ENCODE data around the gene LIG1. TPM values are rescaled to one million over a fixed set of nuclear protein-coding genes. Genes with fewer than 3 reads are reported as not detected.
A peak's percentile ranks its signal among the peaks of the same experiment; 100 is the strongest.

LIG1 gene
- total RNA-seq, 1 donor from 2014 or later: 125 TPM

- peaks cover 2% of the 10 kb centered on the region for H3K4me1 Mint-ChIP-seq (ENCODE audit: low read depth)
- H3K4me3 Mint-ChIP-seq (ENCODE audit: low read depth): no peak overlapping the region
- H3K27ac Mint-ChIP-seq: no peak overlapping the region
- peaks cover 17% of the 10 kb centered on the region for H3K36me3 Mint-ChIP-seq (ENCODE audit: low read depth)
- DNase-seq (ENCODE audit: low spot score): no peak
- intact Hi-C loops (cut with micrococcal nuclease): no loop called here
- no peaks in the 10 kb centered on the region for H3K9me3 Mint-ChIP-seq
- no peaks in the 10 kb centered on the region for H3K27me3 Mint-ChIP-seq (ENCODE audit: low read depth)
Observed at GRCh38 chr19:48194041-48194843, 24.1 kb upstream of the LIG1 start.

- H3K27me3 Mint-ChIP-seq (ENCODE audit: low read depth): no peaks in the 10 kb centered on the region
- peaks cover 2% of the 10 kb centered on the region for H3K4me1 Mint-ChIP-seq (ENCODE audit: low read depth)
- intact Hi-C loops (cut with micrococcal nuclease): no loop called here
- H3K4me3 Mint-ChIP-seq (ENCODE audit: low read depth): no peak overlapping the region
- no peak overlapping the region for H3K27ac Mint-ChIP-seq
- DNase-seq (ENCODE audit: low spot score): no peak
- no peaks in the 10 kb centered on the region for H3K9me3 Mint-ChIP-seq
- peaks cover 25% of the 10 kb centered on the region for H3K36me3 Mint-ChIP-seq (ENCODE audit: low read depth)
Observed at GRCh38 chr19:48192750-48193149, 22.6 kb upstream of the LIG1 start.

- Mint-ChIP-seq H3K27ac (no peak overlapping the region), H3K4me3 (ENCODE audit: low read depth) (no peak overlapping the region), H3K36me3 (ENCODE audit: low read depth) (peaks cover 30% of the 10 kb centered on the region), H3K27me3 (ENCODE audit: low read depth) (no peaks in the 10 kb centered on the region), H3K4me1 (ENCODE audit: low read depth) (no peaks in the 10 kb centered on the region), H3K9me3 (no peaks in the 10 kb centered on the region)
- intact Hi-C loops (cut with micrococcal nuclease): no loop called here
- DNase-seq (ENCODE audit: low spot score): no peak
Observed at GRCh38 chr19:48190885-48191284, 20.7 kb upstream of the LIG1 start.

- Mint-ChIP-seq H3K36me3 (ENCODE audit: low read depth) (peaks cover 30% of the 10 kb centered on the region), H3K9me3 (no peaks in the 10 kb centered on the region), H3K4me3 (ENCODE audit: low read depth) (no peak overlapping the region), H3K4me1 (ENCODE audit: low read depth) (no peaks in the 10 kb centered on the region), H3K27ac (no peak overlapping the region), H3K27me3 (ENCODE audit: low read depth) (no peaks in the 10 kb centered on the region)
- DNase-seq (ENCODE audit: low spot score): no peak
- intact Hi-C loops (cut with micrococcal nuclease): no loop called here
Observed at GRCh38 chr19:48190288-48190884, 20.2 kb upstream of the LIG1 start.

GRCh38 chr19:48186541-48186991, 16.4 kb upstream of the LIG1 start:
- Mint-ChIP-seq H3K9me3 (peaks cover 3% of the 10 kb centered on the region), H3K27me3 (ENCODE audit: low read depth) (no peaks in the 10 kb centered on the region), H3K36me3 (ENCODE audit: low read depth) (peaks cover 55% of the 10 kb centered on the region), H3K4me1 (ENCODE audit: low read depth) (no peaks in the 10 kb centered on the region), H3K4me3 (ENCODE audit: low read depth) (no peak overlapping the region), H3K27ac (no peak overlapping the region)
- intact Hi-C loops (cut with micrococcal nuclease): no loop called here
- no peak for DNase-seq (ENCODE audit: low spot score)

GRCh38 chr19:48186015-48186414, 15.9 kb upstream of the LIG1 start:
- peaks cover 8% of the 10 kb centered on the region for H3K9me3 Mint-ChIP-seq
- DNase-seq (ENCODE audit: low spot score): no peak
- no peaks in the 10 kb centered on the region for H3K4me1 Mint-ChIP-seq (ENCODE audit: low read depth)
- peaks cover 59% of the 10 kb centered on the region for H3K36me3 Mint-ChIP-seq (ENCODE audit: low read depth)
- no peak overlapping the region for H3K27ac Mint-ChIP-seq
- intact Hi-C loops (cut with micrococcal nuclease): no loop called here
- H3K27me3 Mint-ChIP-seq (ENCODE audit: low read depth): no peaks in the 10 kb centered on the region
- no peak overlapping the region for H3K4me3 Mint-ChIP-seq (ENCODE audit: low read depth)

- Mint-ChIP-seq H3K27me3 (ENCODE audit: low read depth) (no peaks in the 10 kb centered on the region), H3K27ac (no peak overlapping the region), H3K9me3 (peaks cover 10% of the 10 kb centered on the region), H3K4me1 (ENCODE audit: low read depth) (no peaks in the 10 kb centered on the region), H3K36me3 (ENCODE audit: low read depth) (peaks cover 60% of the 10 kb centered on the region), H3K4me3 (ENCODE audit: low read depth) (no peak overlapping the region)
- DNase-seq (ENCODE audit: low spot score): no peak
- intact Hi-C loops (cut with micrococcal nuclease): no loop called here
Observed at GRCh38 chr19:48183356-48183755, 13.2 kb upstream of the LIG1 start.

- Mint-ChIP-seq H3K4me3 (ENCODE audit: low read depth) (no peak overlapping the region), H3K9me3 (peaks cover 10% of the 10 kb centered on the region), H3K36me3 (ENCODE audit: low read depth) (peaks cover 54% of the 10 kb centered on the region), H3K27me3 (ENCODE audit: low read depth) (no peaks in the 10 kb centered on the region), H3K27ac (no peak overlapping the region), H3K4me1 (ENCODE audit: low read depth) (no peaks in the 10 kb centered on the region)
- no peak for DNase-seq (ENCODE audit: low spot score)
- intact Hi-C loops (cut with micrococcal nuclease): no loop called here
Observed at GRCh38 chr19:48182434-48182833, 12.3 kb upstream of the LIG1 start.

GRCh38 chr19:48181505-48181904, 11.4 kb upstream of the LIG1 start:
- Mint-ChIP-seq H3K4me3 (ENCODE audit: low read depth) (no peak overlapping the region), H3K9me3 (peaks cover 10% of the 10 kb centered on the region), H3K4me1 (ENCODE audit: low read depth) (peaks cover 4% of the 10 kb centered on the region), H3K36me3 (ENCODE audit: low read depth) (peaks cover 60% of the 10 kb centered on the region), H3K27me3 (ENCODE audit: low read depth) (no peaks in the 10 kb centered on the region), H3K27ac (no peak overlapping the region)
- intact Hi-C loops (cut with micrococcal nuclease): no loop called here
- no peak for DNase-seq (ENCODE audit: low spot score)

GRCh38 chr19:48176226-48176625, 6.1 kb upstream of the LIG1 start:
- Mint-ChIP-seq H3K4me3 (ENCODE audit: low read depth) (no peak overlapping the region), H3K36me3 (ENCODE audit: low read depth) (peaks cover 58% of the 10 kb centered on the region), H3K27me3 (ENCODE audit: low read depth) (no peaks in the 10 kb centered on the region), H3K27ac (no peak overlapping the region), H3K4me1 (ENCODE audit: low read depth) (peaks cover 14% of the 10 kb centered on the region), H3K9me3 (peaks cover 4% of the 10 kb centered on the region)
- intact Hi-C loops (cut with micrococcal nuclease): no loop called here
- DNase-seq (ENCODE audit: low spot score): no peak

- Mint-ChIP-seq H3K27me3 (ENCODE audit: low read depth) (no peaks in the 10 kb centered on the region), H3K4me3 (ENCODE audit: low read depth) (no peak overlapping the region), H3K9me3 (no peaks in the 10 kb centered on the region), H3K27ac (no peak overlapping the region), H3K36me3 (ENCODE audit: low read depth) (peaks cover 59% of the 10 kb centered on the region), H3K4me1 (ENCODE audit: low read depth) (peaks cover 17% of the 10 kb centered on the region)
- intact Hi-C loops (cut with micrococcal nuclease): no loop called here
- no peak for DNase-seq (ENCODE audit: low spot score)
Observed at GRCh38 chr19:48175578-48175977, 5.4 kb upstream of the LIG1 start.

GRCh38 chr19:48174445-48175030, 4.4 kb upstream of the LIG1 start:
- Mint-ChIP-seq H3K9me3 (no peaks in the 10 kb centered on the region), H3K4me3 (ENCODE audit: low read depth) (no peak overlapping the region), H3K36me3 (ENCODE audit: low read depth) (peaks cover 51% of the 10 kb centered on the region), H3K27ac (no peak overlapping the region), H3K27me3 (ENCODE audit: low read depth) (no peaks in the 10 kb centered on the region), H3K4me1 (ENCODE audit: low read depth) (peaks cover 17% of the 10 kb centered on the region)
- DNase-seq (ENCODE audit: low spot score): no peak
- intact Hi-C loops (cut with micrococcal nuclease): loop anchor here (5.0 kb wide), 1 partner anchor 83 kb away; the partner anchor contains the start of gene CARD8

GRCh38 chr19:48171710-48172109, 1.6 kb upstream of the LIG1 start:
- intact Hi-C loops (cut with micrococcal nuclease): loop anchor here (2.0 to 5.0 kb wide), 2 partner anchors 33 to 86 kb away; partner anchors contain the start of gene CARD8
- H3K27ac Mint-ChIP-seq: no peak overlapping the region
- peak overlapping the region; percentile 90 for H3K4me3 Mint-ChIP-seq (ENCODE audit: low read depth)
- peaks cover 29% of the 10 kb centered on the region for H3K4me1 Mint-ChIP-seq (ENCODE audit: low read depth)
- H3K27me3 Mint-ChIP-seq (ENCODE audit: low read depth): no peaks in the 10 kb centered on the region
- DNase-seq (ENCODE audit: low spot score): no peak
- no peaks in the 10 kb centered on the region for H3K9me3 Mint-ChIP-seq
- H3K36me3 Mint-ChIP-seq (ENCODE audit: low read depth): peaks cover 36% of the 10 kb centered on the region

Data from activated T-helper 2 cell treated with anti-CD3 and anti-CD28 coated beads, Interferon-gamma antibody, Interleukin-2, Interleukin-4, amounts not matched to agents 10 μg/mL and 5 μg/mL and 100 μg/mL, durations not matched to agents 14 hours and 24 hours and 36 hours (primary cell).